Measurements from ENCODE around the gene APOO.

APOO gene

DNA sequence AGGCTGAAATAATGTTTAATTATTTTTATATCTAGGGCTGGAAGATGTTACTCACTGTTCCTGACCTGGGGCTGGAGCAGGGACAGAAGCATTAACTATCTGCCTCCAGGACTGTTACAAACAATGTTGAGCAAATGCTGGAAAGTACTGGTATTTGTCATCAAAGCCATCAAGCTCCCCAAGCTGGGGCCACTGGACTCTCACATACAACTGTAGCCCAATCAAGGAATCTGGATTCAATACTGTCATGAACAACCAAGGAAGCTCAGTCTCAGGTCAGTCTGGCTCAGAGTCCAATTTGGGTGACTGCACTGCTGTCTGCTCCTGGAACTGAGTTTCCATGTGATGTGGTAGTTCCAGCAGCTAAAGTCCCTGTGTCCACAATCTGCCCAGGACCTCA, 50.4 kb downstream of the APOO start:
- DNase-seq, result no peak

DNA sequence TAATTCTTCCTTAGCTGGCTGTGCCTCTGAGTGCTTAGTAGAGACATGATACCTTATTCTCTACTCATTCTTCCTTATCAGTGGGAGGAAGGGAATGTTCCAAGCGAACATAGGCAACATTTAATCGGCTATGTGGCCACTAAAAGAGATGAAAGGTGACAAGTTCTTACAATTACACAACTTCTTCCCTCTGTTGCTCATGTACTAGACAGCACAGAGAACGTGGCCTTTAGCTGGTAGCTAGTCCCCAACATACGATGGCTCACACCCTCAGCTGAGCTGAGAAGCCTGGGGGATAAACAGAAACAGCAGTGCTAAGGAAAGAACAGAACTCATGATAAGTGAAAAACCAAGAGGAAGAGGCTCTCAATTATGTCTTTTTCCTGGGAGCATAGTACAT, 52.2 kb downstream of the APOO start:
- DNase-seq, result no peak

DNA sequence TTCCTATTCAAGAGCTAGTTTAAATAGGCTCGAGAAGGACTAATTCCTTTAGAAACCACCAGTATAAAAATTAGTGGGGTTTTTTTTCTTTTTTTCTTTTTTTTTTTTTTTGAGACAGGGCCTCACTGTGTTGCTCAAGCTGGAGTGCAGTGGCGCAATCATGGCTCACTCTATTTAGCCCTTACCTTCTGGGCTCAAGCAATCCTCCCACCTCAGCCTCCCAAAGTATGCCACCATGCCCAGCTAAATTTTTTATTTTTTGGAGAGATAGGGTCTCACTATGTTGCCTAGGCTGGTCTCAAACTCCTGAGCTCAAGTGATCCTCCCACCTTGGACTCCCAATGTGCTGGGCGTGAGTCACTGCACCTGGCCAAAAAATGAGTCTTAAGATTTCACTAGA, 52.8 kb downstream of the APOO start:
- DNase-seq, result no peak

DNA sequence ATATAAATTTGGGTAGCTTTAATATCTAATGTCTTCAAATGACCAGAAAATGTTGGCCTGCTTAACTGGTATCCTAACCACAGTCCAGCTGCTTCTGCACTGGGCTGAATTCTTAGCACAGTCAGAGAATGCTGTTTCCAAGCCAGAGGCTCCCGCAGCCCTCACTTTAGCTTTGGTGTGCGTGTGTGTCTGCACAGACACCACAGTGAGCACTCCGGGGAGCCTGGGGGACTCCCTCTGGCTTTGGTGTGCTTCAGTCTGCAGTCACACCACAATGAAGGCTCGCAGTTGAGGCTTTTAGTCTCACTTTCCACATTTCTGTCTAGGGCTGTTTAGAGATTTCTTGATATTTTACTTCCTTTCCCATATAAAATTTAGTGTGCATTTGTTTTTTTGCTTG, 53.6 kb downstream of the APOO start:
- DNase-seq, result no peak

DNA sequence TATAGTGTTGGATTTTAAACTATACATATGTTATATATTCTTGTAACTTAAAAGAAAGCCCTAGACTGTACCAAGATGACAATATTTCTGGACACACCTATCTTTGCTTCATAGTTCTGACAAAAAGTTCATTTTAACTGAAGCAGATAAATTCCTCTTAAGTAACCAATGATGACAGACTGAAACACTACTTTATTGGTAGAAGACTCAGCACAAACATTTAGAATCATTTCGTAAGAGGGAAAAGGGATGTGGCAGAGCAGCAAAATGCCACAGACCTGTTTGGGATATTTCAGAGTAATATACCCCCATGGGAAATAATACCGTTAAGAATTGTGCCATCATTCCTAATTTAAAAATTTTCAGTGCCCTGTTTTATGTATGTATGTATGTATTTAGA, 56.2 kb downstream of the APOO start:
- no peak for DNase-seq

DNA sequence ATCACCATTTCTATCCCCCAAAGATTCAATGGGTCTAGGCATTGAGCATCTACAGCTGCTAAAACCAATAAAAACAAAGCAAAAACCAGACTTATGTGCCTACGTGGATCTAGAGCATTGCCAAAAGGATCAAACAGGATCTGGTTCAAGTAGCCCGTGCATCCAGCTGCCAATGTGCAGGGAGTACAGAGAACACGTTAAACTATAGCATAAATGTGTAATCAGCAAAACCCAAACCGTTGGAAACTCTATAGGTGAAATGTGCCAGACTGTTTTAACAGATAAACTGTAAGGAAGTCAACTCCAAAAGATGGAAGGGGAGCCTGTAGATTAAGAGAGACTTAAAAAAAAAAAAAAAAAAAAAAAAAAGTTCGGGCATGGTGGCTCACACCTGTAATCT, 58.5 kb downstream of the APOO start:
- no peak for DNase-seq

DNA sequence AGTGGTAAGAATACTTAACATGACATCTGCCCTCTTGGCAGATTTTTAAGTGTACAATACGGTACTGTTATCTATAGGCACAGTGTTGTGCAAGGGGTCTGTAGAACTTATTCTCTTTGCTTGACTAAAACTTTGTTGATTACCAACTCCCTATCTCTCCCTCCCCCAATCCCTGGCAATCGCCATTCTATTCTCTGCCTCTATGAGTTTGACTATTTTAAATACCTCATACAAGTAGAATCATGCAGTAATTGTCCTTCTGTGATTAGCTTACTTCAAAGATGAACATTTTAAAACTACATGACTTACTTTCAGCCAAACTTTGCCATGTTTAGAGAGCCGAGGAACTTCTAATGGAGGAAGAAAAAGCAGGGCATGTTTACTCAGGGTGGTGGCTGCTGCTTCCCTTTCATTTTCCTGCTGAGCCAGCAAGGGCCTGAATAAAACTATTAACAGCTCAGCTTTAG, 62.4 kb downstream of the APOO start:
- no peak for DNase-seq

DNA sequence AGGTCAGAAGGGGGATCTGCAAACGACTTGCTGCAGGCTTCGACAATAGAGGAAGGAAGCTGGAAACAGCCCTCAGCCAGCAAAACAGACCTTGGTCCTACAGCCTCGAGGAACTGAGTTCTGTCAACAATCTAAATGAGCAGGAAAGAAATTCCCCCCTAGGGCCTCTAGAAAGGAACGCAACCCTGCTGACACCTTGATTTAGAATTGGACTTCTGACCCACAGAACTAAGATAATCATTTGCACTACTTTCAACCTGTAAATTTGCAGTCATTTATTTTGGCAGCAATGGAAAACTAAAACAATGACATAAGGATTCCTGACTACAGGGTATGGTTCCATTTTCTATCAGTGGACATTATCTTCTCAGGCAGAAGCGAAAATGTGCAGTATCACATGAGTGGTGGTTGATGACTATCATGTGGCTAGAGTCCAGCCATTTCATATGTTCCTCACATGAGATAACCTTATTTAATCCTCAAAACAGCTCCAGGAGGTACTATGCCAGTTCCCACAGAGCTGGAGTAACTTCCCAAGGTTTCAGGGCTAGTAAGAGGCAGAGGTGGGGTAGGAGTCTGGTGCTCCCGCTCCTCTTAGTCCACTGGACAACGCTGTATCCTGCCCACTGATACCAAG, 63.1 kb downstream of the APOO start:
- DNase-seq, result no peak

DNA sequence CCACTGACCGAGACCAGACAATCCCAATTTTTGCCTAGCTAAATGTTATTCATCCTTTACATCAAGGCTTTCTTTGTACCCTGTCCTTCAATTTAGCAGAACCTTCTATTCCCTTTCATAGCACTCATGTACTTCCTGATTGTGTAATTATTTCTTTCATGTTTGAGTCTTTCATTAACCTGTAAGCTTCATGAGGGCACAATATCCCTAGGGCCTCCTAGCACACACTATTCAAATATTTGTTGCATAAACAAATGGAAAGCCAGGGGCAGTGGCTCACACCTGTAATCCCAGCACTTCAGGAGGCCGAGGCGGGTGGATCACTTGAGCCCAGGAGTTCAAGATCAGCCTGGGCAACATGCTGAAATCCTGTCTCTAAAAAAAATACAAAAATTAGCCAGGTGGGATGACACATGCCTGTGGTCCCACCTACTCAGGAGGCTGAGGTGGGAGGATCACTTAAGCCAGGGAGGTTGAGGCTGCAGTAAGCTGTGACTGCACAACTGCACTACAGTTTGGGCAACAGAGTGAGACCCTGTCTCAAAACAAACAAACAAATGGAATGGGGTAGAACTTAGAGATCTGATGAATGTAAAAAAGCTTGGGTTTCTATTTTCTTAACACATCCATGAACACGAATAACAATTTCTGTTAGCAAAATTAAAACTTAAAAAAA, 65.8 kb downstream of the APOO start:
- DNase-seq, result no peak

DNA sequence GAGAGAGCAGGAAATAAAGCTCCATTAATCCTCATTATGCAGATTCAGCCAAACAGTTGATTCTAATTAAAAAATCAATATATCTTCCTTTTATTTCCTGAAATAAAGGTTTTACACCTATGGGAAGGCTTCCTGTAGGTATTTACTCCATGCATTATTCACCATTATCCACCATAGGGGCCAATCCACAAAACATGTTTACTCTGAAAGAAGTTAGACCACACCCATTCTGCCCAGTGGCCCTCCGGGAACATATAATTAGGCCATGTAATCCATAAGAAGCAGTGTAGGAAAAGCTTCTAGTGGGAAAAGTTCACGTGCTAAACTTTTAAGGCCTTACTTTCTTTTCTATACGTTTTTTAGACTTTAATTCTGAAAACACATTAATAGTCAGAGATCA, 67.1 kb downstream of the APOO start:
- DNase-seq, result no peak

DNA sequence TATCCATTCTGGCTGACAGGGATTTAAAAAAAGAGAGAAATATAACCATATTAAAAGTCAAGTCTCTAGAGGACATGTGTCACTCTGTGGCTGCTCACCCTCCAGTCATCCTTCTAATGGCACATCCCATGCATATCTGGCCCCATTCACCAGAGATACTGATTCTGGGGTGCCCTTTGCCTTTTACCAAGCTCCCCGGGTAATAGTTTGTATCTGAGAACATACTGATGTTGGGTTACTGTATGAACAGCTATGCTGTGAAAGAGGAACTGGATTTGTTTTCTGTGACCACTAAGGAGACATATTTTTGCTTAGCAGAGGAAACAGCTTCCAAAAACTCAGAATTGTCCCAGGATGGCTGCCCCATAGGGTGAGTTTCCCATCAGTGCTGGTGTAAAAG, 68.8 kb downstream of the APOO start:
- DNase-seq, result no peak

DNA sequence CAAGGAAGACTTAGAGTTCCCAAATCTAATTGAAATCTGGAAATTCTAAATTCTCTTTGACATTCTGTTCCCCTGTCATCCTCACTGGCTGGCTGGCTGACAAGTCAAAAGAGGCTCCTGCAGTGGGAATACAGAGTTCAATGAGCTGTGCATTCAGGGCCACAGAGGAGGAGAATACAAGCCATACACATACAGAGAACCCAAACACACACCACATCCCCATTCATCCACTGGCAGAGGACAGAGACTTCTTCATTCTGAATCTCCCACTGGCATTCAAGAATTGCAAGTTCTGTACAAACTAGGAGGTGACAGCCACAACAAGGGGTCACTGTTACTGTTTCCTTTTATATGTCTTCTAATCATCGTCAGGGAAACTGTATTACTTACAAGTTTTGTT, 75.0 kb downstream of the APOO start:
- no peak for DNase-seq

DNA sequence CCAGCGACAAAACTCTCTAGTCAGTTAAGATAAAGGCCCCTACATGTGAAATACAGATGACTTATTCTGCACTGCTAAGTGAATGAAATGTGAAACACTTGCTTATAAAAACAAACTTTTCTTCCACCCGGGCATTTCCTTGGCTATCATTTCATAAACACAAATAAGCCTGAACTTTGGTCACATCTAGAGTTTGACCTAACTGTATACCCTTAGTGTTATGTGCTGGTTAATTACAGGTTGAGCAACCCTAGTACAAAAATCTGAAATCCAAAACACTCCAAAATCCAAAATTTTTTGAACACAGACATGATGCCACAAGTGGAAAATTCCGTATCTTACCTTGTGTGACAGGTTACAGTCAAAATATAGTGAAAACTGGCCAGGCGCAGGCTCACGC, 78.9 kb downstream of the APOO start:
- no peak for DNase-seq

DNA sequence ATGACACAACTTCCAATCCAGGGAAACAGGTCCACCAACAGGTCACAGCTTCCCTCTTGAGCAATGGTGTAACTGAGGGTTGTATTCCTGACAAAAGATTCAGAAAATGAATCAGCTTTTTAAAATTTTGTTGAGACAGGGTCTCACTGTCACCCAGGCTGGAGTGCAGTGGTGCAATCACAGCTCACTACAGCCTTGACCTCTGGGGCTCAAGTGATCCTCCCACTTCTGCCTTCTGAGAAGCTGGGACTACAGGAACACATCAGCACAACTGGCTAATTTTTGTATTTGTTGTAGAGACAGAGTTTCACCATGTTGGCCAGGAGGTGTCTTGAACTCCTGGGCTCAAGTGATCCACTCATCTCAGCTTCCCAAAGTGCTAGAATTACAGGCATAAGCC, 81.1 kb downstream of the APOO start:
- DNase-seq, result no peak

DNA sequence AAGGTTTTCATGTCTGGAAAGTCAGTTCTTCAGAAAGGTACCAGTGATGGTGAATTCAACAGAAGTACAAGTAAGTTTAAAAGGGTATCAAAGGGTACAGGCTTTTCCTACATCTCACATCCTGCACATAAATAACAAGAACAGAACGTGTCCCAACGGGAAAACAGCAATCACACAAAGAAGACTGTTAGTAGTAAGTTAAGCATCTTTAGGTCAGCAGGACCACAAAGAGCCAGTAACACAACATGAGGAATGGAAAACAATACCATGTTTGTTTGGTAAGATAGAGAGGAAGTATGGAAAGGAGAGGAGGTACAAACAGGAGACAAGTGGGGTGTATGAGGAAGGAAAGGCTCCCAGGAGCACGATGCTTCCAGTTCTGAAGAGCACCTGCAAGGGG, 81.5 kb downstream of the APOO start:
- DNase-seq, result no peak

DNA sequence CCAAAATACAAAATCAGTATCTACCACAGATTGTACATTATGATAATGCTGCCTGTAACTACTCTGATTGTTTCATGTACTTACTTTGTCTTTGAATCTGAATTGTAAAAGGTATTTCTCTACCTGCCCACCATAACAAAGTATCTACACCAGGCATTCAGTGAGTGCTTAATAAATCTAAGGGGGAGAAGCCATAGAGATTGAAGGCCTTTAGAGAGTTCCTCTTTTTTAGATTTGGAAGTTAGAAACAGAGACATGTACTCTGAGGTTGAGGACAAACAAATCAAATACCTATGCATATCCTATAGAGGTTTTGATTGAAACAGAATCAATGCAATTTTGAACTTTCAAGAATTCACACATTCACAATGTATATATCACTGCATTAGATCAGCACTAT, 82.1 kb downstream of the APOO start:
- DNase-seq, result no peak

DNA sequence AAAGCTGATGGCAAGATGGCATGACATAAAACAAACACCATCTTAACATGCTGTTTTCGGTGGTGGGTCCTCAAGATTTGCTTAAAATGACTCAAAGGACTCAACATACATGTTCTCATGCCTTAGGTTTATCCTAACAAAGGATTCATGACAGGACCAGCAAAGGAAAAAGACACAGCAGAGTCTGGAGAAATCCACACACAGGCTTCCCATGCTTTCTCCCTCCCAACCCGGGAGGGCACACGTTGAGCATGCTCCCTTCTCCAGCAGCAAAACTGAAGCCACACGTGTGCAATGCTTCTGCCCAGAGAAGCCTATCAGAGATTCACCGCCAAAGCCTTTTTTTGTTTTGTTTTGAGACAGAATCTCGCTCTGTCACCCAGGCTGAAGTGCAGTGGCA, 84.9 kb downstream of the APOO start:
- no peak for DNase-seq

DNA sequence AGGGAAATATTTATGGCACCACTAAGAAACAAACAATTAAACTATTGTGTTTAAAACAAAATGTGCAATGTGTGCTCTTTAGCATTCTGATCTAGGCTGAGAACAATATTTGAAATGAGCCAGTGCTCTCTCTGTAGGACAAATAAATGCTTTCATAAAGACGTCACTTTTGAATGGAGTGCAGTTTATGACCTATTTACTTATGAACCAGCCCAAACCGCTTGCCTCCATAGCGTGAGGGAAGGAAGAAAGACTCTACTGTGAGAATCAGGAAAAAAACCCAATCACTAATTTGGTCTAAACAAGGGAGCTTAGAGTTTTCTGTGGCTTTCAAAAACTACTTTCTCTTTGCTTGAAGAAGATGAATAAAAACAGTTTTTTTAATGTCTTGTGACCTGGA, 85.3 kb downstream of the APOO start:
- DNase-seq, result no peak

DNA sequence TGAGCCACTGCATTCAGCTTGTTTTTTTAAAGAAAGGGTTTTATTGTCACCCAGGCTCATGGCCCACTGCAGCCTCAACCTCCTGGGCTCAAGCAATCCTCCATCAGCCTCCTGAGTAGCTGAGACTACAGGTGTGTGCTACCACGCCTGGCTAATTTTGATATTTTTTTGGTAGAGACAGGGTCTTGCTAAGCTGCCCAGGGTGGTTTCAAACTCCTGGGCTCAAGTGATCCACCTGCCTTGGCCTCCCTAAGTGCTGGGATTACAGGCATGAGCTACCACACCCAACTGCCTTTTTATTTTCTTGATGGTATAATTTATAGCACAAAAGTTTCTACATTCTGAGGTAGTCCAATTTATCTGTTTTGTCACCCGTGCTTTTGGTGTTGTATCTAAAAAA, 85.9 kb downstream of the APOO start:
- DNase-seq, result no peak

DNA sequence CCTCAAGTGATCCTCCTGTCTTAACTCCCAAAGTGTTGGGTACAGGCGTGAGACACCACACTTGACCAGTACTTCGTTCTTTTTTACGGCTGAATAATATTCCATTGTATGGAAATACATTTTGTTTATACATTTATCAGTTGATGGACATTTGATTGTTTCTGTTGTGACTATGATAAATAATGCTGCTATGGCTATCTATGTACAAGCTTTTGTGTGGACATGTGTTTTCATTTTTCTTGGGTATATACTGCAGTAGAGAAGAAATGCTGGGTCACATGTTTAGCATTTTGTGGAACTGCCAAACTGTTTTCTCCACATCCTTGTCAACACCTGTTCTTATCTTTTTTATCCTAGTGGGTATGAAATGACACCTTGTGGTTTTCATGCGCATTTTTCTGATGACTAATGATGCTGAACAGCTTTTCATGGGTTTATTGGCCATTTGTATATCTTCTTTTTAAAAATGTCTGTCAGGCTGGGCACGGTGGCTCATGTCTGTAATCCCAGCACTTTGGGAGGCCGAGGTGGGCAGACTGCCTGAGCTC, 87.4 kb downstream of the APOO start:
- no peak for DNase-seq

DNA sequence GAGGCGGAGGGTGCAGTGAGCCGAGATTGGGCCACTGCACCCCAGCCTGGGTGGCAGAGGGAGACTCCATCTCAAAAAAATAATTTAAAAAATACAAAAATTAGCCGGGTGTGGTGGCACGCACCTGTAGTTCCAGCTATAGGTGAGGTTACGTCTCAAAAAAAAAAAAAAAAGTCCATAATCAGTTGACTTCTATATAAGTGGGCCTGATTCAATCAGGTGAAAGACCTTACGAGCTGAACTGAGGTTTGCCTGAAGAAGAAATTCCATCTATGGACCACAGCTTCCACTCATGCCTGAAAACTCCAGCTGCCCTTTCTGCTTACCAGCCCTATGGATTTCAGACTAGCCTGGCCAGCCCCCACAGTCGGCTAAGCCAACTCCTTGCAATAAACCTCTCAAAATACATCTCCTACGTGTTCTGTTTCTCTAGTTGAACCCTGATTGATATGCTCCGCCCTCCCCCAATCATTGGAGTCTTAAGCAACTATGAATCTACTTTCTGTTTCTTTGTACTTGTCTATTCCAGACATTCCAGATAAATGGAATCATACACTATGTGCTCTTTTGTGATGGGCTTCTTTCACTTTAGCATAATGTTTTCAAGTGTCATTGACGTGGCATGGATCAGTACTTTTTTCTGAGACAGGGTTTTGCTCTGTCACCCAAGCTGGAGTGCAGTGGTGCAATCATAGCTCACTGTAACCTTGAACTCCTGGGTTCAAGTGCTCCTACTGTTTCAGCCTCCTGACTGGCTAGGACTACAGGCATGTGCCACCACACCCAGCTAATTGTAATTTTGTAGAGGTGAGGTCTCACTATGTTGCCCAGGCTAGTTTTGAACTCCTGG, 88.1 kb downstream of the APOO start:
- DNase-seq, result no peak

DNA sequence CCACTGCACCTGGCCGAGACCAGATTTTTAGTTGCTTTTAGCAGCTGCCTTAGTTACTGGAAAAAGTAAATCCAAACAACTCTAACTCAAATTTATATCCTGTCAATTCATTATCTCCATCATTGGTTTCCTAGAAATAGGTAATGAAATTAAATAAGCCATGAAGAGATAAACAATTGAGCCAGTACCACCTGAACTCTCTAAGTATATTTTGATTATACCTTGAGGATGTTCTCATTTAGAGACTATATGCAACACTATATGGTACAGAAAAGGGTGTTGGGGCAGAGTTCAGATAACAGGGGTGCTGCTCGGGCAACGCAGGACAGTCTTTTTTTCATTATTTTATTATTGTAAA, 89.8 kb downstream of the APOO start:
- no peak for DNase-seq

DNA sequence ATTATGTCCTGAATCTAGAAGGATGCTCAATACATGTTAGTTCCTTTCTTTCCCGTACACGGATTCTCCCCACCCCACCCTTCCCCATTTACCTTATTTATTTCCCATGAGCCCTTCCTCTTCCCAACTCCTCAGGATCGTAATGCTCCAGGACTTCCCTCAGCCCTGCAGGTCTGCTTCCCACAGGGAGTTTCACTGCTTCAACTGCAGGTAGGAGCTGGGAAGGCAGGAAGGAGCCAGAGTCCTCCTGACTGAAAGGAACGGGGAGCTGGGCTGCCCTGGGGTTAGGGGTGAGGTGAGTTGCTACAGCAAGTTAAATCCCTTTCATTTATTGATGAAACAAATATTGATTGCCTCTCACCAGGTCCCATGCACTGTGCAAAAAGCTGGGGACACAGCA, 91.6 kb downstream of the APOO start:
- DNase-seq, result no peak

DNA sequence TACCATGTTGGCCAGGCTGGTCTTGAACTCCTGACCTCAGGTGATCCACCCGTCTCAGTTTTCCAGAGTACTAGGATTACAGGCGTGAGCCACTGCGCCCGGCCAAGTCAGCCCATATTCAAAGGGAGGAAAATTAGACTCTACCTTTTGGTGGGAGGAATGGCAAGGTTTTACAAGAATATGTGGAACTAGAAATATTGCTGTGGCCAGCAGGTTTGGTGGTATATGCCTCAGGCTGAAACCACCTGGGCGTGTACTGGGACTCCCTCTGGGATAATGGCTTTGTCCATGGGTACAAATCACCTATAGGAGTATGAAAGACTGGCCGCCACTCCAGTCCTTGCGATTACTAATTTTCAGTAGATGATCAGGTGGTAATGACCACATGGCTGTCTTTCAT, 92.4 kb downstream of the APOO start:
- no peak for DNase-seq
